GM20431 (cell line): ENCODE data around the gene ALDH16A1.

Source experiments
- in situ Hi-C: fragments of 300-500 bp; cut with MseI, MboI; formaldehyde crosslinking; loops from one replicate; pipeline ENCODE4 v1.15.0; 2020; ENCODE audit warnings: low sequenced_read_pairs; ENCODE audit not compliant: unreplicated experiment

Gene ALDH16A1

DNA sequence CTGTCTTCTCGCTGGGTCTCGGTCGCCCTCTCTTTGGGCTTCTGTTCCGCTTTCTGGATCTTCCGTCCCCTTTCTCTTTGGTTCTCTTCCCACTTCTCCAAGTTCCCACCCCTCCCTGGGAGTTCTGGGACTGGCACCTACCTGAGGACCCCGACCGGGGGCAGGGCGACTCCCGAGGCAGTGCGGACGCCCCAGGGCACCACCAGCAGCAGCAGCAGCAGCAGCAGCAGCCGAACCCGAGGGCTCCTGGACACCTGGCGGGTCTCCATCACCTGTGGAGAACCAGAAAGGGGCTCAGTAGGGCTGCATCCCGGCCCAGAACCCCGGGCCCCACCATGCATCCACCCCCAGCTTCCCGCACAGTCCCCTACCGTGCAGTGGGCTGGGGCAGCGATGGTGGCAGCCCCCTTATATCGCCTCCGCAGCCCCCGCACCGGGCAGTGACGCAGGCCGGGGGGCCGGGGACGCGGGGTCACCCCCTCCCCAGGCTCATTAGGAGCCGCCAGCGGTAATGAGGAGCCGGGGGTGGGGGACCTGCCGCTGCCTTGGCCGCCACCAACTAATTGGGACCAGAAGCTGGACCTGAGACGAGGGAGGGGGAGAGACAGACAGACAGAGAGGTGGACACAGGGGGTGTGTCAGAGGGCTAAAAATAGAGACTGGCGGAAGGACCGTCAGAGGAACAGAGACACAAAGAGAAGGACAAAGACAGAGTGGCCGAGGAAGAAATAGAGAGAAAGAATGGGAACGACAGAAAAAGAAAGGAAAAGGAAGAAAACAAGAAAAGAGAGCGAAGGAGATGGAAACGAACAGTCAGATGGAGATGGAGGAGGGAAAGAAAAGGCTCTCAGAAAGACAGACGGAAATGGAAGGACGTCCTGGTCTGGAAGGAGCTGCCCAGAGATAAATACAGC is 29.7 kb upstream of the ALDH16A1 start, which contains the start of gene PTH2:
Gene PTH2 (minus strand): TSS at position 371 of the 914 bp plus-strand sequence. CDS start 102 bp downstream, at position 269.
- in situ Hi-C loops: no loop called here

DNA sequence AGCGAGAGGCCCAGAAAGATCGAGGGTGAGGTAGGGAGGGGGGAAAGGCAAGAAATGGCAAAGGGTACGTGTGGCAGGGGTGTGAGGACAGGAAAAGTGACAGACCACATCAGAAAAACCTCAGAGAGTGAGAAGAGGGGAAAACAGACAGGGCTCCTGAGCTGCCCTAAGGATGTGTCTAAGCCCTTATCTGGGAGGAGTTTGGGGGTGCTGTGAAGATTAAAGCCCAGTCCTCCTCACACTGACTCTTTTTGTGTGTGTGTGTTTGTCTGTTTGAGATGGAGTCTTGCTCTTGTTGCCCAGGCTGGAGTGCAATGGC is 29.1 kb upstream of the ALDH16A1 start:
- in situ Hi-C loops: no loop called here

DNA sequence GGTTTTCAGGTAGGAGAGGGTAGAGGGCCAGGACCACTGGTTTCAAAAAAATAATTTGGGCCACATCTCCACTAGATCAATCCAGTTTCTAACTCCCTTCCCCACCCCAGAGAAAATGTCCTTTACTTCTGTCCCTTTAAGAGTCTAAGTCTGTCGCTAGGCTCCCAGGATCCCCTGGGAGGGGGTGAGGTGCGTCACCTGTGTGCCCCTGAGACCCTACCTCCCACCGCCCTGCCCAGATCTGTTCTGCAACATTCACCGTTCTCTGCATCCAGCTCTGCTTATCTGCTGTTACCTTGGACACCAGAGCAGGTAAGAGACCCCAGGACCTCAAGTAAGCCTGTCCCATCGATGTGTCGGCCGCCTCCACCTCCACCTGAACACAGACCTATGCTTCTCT is 27.8 kb upstream of the ALDH16A1 start, which contains the start of gene GFY:
Gene GFY (plus strand): TSS at position 211 of the 400 bp plus-strand sequence. CDS start 1,043 bp downstream, outside the sequence.
- in situ Hi-C loops: no loop called here

DNA sequence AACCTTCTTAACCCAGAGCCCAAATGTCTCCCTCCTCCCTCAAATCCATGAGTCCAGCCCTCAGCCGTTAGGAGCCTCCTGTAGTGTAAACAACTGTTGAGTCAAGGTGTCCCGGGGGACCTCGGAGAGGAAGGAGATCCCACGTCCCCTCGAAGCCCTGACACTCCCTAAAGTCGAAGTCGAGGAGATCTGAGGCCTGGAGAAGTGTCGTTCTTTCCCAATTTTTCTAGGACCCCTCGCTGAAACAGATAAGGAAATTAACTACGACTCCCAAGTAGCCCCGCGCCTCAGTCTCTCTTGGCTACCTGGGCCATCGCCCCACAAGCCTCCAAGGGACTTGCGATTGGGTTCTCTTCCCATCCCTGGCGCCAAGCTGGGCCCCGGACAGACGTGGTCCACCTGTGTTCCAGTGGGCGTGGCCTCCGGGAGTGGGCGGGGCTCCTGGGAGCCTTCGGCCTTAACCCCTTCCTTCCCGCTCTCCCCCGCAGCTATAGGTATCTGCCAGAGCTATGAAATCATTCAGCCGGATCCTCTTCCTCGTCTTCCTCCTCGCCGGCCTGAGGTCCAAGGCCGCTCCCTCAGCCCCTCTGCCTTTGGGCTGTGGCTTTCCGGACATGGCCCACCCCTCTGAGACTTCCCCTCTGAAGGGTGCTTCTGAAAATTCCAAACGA is 27.0 kb upstream of the ALDH16A1 start:
- in situ Hi-C loops: no loop called here

DNA sequence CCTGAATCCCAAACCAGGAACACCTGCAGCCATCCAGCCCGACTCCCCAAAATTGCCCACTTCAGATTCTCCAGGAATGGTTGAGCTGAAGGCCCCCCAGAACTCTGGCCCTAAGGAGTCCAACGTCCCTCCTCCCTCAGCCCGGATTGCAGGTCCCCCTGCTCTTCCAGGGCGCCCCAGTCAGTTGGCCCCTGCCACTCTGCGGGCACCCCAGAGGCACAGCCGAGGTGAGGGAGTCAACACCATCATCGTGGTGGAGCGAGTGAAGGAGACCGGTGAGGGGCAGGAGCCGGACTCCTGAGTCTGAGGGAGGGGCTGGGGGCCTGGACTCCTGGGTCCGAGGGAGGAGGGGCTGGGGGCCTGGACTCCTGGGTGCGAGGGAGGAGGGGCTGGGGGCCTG is 25.7 kb upstream of the ALDH16A1 start:
- in situ Hi-C loops: no loop called here

DNA sequence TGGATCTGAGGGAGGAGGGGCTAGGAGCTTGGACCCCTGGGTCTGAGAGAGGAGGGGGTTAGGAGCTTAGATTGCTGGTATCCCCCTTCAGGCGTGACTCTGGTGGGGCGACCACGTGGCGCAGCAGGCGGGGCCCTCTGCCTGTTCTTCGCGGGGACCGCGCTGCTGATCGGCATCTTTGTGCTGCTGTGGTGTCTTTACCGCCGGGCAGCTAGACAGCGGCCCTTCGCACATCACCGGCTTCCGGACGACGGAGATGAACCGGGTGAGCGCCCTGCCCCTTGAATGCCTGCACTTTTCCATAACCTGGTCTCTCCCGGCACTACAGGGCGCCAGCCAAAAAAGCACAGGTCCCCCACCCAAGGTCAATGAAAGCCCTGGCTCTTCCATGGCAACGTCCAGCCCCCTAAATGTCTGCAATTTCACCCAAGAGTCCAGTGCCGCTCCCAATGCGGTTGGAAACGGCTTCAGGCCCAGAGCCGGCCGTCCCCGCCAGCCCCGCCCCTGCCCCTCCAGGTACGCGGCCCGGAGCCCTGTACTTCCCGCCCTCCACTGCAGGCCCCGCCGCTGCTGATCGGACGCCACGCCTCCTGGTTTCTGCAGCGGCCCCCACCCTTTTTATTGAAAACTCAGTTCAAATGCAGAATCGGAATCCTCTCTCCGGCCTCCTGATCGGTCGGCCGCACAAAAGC is 25.0 kb upstream of the ALDH16A1 start:
- in situ Hi-C loops: no loop called here

DNA sequence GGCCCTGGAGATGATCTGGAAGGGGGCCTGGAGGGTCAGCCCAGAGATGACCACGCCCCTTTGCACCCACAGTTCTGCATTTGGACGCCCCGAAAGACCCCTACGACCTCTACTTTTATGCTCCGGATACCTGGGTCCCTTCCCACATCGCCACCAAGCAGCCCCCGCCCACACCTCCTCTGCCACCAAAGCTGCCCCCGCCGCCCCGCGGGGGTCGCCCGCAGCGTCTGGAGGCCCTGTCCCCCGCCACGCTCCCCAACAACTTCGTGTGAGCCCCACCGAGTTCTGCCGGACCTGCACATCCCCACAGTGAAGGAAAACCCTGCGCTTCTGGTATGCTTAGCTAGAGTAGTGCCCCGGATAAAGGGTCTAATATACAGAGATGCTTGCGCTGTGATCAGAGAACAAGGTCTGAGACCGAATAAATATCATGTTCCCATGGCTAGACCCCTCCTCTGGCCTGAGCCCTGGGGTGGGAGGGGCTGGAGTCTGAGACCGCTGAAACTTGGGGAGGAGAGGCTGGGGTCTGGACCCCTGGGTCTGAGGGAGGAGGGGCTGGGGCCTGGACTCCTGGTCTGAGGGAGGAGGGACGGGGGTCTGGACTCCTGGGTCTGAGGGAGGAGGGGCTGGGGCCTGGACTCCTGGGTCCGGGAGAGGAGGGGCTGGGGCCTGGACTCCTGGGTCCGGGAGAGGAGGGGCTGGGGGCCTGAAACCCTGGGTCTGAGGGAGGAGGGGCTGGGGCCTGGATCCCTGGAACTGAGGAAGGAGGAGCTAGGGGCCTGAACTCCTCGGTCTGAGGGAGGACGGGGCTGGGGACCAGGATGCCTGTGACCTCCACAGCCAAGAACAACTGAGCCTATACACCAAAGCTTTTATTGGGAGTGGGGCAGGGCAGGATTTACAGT is 24.2 kb upstream of the ALDH16A1 start:
- in situ Hi-C loops: no loop called here

DNA sequence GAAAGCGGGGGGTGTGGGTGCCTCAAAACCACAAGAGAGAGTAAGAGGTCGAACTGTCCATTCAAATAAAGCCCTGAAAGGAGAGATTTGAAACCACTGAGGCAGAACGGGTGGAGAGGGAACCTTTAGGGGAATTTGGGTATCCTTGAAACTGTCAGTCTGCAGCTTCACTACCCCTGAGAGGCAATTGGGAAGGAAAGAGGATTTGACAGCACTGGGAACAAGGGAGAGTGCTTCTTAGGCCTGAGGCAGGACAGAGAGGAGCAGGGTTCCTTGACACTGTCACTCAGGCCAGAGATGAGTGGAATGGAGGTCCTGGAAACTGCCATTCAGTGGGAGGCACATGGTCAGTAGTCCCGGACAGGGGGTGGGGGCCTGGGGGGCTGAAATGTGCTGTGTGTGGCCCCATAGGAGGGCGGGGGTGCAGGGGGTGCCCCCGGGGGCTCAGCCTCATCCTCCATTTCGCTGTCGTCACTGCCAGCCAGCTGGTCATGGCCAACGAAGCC is 22.8 kb upstream of the ALDH16A1 start:
- in situ Hi-C loops: no loop called here

DNA sequence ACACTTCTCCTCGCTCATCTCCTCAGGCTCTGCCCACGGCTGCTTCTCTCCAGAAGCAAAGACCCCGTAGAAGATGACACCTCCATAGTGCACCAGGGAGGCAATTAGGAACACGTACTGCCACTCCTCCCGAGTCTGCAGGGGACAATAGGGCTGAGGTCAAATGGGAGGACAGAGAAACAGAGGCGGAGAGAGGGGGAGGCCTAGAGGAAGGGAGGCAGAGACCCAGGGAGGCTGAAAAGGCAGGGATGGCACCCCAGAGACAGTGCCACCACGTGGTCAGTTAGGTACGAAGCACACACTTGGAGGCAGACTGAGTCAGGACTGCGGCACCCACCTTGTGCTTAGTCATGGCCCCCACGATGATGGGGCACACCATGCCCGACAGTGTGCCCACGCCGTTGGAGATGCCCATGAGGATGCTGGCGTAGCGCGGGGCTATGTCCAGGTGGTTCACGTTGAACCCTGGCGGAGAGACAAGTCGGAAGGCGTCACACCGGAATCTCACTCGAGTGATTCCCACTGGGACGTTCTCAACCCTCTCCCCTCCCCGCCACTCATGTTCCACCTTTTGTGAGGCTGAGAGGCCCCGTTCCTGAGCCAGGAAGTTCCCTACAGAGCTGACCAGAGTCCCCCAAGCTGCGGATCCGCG is 22.2 kb upstream of the ALDH16A1 start:
- in situ Hi-C loops: no loop called here

DNA sequence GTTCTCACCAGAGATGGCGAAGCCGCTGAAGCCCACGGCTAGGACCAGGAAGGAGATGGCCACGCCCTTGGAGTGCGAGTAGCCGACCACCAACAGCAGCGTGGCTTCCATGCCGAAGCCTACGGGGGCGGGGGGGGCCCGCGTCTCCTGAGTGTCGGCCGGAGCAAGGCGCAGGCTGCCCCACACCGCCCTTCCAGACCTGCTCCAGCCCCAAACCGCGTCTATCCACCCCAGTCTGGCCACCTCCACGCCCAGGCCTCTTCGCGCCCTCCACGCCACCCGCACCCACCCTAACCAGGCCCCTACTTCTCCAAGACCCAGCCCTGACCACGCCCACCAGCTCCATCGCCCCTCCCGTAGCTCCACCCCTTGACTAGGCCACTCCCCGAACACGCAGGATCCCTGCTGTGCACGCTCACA is 21.7 kb upstream of the ALDH16A1 start:
- in situ Hi-C loops: no loop called here

DNA sequence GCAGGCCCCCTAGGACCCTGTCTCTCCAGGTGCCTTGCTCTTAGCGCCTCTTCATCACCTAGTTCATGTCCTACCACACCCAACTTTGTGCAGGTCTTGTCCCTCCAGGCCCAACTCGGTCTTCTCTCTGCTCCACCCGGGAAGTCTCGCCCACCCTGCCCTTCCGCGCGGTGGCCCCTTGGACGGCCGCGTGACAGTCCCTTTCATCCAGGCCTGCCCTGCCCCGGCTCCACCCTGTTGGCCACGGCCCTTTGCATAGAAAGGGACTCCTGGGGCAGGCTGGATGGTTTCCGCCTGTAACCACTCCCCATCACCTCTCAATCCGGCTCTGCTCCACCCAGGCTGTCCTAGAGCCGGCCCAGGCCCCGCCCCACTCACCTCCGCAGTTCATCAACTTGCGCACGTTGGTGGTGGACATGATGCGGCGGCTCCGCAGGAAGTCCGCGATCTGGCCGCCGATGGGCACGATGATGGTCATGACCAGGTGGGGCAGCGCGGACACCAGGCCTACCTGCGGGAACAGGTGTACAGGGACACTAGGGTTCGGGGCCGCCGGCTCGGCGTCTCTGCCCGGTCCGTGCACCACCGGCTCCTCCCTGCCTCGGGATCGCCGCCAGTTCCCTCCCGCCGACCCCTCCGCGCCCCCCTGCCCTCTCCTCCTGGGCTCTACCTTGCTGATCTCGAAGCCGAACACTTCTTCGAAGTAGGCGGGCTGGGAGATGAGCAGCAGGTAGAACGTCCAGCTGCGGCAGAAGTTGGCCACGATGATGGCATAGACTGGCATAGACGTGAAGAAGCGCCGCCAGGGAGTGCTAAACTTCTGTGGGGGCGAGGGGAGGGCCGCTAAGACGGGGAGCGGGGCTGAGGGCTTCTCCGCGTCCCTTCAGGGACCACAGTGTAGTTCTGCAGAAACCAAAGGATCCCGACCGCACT is 20.6 kb upstream of the ALDH16A1 start:
- in situ Hi-C loops: no loop called here

DNA sequence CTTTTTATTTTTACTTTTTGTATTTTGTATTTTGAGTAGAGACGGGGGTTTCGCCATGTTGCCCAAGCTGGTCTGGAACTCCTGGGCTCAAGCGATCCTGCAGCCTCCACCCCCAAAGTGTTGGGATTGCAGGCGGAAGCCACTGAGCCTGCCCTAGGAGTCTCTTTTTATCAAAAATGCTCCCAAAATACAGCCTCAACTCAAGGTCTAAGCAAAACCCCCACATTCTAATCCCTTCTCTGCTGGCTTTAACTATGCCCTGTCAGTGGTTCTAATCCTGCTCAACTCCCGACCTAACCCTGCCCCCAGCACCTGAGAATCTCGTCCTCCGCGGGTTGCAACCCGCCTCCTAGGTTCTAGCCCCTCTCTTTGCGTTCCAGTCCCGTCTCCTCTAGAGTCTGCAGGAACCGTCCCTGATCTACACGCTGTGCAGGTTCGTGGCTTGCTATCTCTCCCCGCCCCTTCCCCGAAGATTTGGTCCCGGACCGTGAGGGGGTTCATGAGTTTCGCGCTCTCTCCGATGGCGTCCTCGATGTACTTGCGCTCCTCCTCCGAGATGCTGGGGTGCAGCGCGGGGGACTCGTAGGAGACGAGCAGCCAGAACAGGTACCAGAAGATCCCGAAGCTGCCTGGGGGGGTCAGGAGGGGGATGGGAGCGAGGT is 19.7 kb upstream of the ALDH16A1 start:
- in situ Hi-C loops: no loop called here

DNA sequence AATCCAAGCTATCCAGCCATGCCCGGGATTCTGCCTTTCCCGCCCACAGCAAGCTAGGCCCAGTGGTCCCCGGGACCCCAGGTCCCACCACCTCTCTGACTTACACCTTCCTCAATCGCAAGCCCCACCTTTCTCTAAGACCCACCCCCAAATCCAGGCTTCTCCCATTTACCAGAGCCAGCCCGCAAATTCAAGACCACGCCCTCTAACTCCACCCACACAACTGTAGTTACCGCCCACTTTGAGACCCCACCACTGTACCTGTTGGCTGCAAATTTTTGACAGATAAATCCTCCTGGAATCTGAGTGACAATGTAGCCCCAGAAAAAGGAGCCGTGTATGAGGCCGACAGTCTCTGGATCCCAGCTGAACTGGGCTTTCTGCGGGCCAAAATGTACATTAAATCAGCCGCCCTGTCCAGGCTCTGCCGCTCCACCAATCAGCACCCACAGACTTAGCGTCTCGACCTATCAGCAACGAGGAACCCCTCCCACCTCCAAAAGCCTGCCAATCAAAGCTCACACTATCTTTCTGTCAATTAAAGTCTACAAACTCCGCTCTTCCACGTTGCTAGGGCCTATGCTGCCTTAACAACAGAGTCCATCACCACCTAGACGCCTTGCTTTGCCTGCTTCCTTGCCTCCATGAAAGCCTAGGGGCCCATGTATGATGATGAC is 18.0 kb upstream of the ALDH16A1 start:
- in situ Hi-C loops: no loop called here

DNA sequence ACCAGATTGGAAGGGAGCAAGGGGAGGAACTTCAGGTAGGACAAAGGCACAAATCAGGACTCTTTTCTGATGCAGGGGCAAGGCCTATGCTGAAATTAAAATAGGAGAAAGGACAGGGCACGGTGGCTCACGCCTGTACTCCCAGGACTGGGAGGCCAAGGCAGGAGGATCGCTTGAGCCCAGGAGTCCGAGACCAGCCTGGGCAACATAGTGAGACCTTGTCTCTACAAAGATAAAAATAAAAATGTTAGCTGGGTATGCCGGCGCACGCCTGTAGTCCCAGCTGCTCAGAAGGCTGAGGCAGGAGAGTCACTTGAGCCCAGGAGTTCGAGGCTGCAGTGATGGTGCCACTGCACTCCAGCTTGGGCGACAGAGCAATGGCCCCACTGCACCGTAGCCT is 17.4 kb upstream of the ALDH16A1 start:
- in situ Hi-C loops: no loop called here

DNA sequence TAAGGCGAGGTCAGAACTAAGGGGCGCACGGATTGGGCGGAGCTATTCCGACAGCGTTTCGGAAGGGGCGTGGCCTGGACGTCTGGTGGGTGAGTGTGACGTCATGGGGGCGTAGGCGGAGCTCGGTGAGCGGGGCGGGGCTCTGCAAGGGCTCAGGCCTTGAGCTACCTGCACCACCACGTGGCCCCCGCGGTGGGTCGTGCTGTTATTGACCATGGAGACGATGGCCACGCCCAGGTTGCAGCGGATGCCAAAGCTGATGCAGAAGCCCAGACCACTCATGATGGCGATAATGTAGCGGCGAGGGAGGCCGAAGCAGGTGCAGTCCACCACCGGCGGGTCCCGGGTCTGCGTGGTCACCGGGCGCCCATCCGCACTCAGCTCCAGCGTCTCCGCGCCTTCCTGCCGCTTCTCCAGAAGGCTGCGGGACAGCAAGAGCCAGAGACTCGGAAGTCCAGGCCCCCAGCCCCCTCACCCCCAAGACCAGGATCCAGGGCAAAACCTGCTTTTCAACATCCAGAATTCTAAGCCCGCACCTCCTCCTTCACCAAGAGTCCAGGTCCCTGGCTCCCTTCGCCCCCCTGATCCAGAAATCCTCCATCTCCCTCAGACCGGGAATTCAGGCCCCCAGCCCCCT is 16.5 kb upstream of the ALDH16A1 start:
- in situ Hi-C loops: no loop called here

DNA sequence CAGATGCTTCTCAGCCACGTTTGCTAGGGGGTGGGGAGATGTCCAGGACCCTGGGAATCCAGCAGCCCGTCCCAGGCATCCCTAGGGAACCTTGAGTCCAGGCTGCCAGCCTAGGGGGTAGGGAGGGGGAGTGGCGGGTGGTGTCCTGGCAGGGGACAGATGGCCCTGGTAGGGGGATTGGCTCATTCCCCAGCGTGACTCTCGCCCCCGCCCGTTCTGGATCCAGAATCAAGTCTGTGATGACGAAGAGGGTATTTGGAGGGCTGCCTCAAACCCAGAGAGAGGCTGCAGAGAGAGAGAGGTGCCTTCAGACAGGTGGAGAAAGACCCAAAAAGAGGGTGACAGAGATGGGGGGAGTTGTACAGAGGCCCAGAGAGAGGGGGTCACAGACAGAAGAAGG is 15.8 kb upstream of the ALDH16A1 start:
- in situ Hi-C loops: no loop called here

DNA sequence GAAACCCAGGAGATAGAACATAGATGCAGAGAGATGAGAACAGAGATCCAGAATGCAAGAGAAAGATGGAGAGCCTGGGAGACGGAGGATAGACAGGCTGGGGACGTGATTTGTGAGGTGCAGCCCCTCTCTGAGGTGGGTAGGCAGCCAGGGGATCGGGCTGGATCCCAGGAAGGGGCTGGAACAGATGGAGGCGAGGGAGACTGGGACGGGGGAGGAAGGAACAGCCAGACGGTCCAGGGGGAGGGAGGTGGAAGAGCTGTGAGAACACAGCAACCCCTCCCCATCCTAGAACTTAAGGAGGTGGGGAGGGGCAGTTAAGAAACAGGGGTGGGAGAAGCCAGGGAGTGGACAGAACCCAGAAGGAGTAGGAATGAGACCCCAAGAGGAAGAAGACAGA is 14.8 kb upstream of the ALDH16A1 start:
- in situ Hi-C loops: no loop called here
